GM20000 (cell line): ENCODE data around the gene RBMS3.
"Not testable (repeated sequence)": the region's sequence is repeated elsewhere in the genome, so short reads cannot be mapped to it uniquely, and the experiment has no call there.

Source experiments
- DNase-seq: peaks from one replicate; pipeline ENCODE4 v3.0.0; 2012; ENCODE audit warnings: low spot score
- CTCF ChIP-seq: IDR thresholded peaks from 2 replicates; pipeline ENCODE4 v1.5.1; 2012; ENCODE audit warnings: mild to moderate bottlenecking, control low read depth; ENCODE audit errors: extremely low read depth, missing control alignments

The RBMS3 gene

GRCh38 chr3:29789686-29790085 lies 508.8 kb downstream of the RBMS3 start:
- no peak for DNase-seq
- no peak for TF ChIP-seq CTCF

- TF ChIP-seq CTCF, result no peak
- DNase-seq, result no peak
Observed at GRCh38 chr3:29796808-29797207, 515.9 kb downstream of the RBMS3 start.

GRCh38 chr3:29802057-29802456 lies 521.2 kb downstream of the RBMS3 start:
- TF ChIP-seq CTCF, result no peak
- no peak for DNase-seq

GRCh38 chr3:29804044-29804443 lies 523.2 kb downstream of the RBMS3 start:
- DNase-seq, result no peak
- TF ChIP-seq CTCF, result no peak

GRCh38 chr3:29805757-29806156 lies 524.9 kb downstream of the RBMS3 start:
- no peak for DNase-seq
- no peak for TF ChIP-seq CTCF

GRCh38 chr3:29808324-29808723 lies 527.5 kb downstream of the RBMS3 start:
- DNase-seq, result not testable (repeated sequence)

- TF ChIP-seq CTCF, result no peak
- DNase-seq, result no peak
Observed at GRCh38 chr3:29822071-29822470, 541.2 kb downstream of the RBMS3 start.

GRCh38 chr3:29823233-29823632 lies 542.4 kb downstream of the RBMS3 start:
- no peak for DNase-seq
- TF ChIP-seq CTCF, result no peak
